ENCODE measurements around the gene TMEM88. TPM values are rescaled to one million over a fixed set of nuclear protein-coding genes. Genes with fewer than 3 reads are reported as not detected.

Gene TMEM88
- total RNA-seq, 6 experiments from 2014 or later: 0.40 to 1.3 (median 0.60) TPM

DNA sequence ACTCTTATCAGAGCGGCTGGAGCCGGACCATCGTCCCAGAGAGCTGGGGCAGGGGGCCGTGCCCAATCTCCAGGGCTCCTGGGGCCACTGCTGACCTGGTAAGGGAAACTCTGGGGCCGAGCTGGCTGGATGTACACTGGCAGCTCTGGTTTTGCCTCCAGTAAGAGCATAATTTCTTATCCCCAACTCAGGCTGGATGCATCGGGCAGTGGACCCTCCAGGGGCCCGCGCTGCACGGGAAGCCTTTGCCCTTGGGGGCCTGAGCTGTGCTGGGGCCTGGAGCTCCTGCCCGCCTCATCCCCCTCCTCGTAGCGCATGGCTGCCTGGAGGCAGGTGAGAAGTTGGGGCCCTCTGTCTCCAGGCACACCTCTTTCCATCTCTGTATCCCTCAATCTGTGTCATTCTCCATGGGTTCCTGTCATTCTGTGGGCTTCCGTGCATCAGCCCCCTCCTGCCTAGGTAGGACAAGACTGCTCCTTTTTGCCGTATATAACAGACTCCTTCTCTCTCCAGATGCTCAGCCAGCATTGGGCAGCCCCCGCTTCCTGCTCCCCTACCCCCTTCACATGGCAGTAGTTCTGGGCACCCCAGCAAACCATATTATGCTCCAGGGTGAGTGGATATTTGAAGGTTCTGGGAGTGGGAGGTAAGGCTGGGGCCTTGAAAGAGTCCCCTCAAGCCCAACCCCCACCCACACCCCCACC lies 9.4 kb upstream of the TMEM88 start:
- peaks cover 8% of the 10 kb centered on the region for H3K27me3 Mint-ChIP-seq (ENCODE audit: insufficient read depth)
- H3K27ac Mint-ChIP-seq: peak overlapping the region; percentile 97
- DNase-seq: no peak
- H3K4me3 Mint-ChIP-seq: peak overlapping the region; percentile 86
- peaks cover 6% of the 10 kb centered on the region; the same call in 1 of the 2 replicates for H3K36me3 Mint-ChIP-seq (ENCODE audit: low read depth)
- H3K4me1 Mint-ChIP-seq (ENCODE audit: low read depth): peaks cover 21% of the 10 kb centered on the region
- H3K9me3 Mint-ChIP-seq: no peaks in the 10 kb centered on the region
- TF ChIP-seq, protein P1, sequence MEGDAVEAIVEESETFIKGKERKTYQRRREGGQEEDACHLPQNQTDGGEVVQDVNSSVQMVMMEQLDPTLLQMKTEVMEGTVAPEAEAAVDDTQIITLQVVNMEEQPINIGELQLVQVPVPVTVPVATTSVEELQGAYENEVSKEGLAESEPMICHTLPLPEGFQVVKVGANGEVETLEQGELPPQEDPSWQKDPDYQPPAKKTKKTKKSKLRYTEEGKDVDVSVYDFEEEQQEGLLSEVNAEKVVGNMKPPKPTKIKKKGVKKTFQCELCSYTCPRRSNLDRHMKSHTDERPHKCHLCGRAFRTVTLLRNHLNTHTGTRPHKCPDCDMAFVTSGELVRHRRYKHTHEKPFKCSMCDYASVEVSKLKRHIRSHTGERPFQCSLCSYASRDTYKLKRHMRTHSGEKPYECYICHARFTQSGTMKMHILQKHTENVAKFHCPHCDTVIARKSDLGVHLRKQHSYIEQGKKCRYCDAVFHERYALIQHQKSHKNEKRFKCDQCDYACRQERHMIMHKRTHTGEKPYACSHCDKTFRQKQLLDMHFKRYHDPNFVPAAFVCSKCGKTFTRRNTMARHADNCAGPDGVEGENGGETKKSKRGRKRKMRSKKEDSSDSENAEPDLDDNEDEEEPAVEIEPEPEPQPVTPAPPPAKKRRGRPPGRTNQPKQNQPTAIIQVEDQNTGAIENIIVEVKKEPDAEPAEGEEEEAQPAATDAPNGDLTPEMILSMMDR (IDR thresholded peaks at IDR 0.05): no peak

GRCh38 chr17:7846063-7846735 lies 8.7 kb upstream of the TMEM88 start:
- H3K4me3 Mint-ChIP-seq: no peak overlapping the region
- H3K27ac Mint-ChIP-seq: peak overlapping the region; percentile 97

GRCh38 chr17:7846765-7847661 lies 7.9 kb upstream of the TMEM88 start:
- Mint-ChIP-seq H3K4me3 (no peak overlapping the region), H3K27ac (no peak overlapping the region), H3K27me3 (ENCODE audit: insufficient read depth) (peaks cover 6% of the 10 kb centered on the region), H3K36me3 (ENCODE audit: low read depth) (peaks cover 3% of the 10 kb centered on the region; the same call in 1 of the 2 replicates), H3K9me3 (no peaks in the 10 kb centered on the region), H3K4me1 (ENCODE audit: low read depth) (peaks cover 9% of the 10 kb centered on the region)
- no peak for DNase-seq
- TF ChIP-seq, protein P1 (IDR thresholded peaks at IDR 0.05): no peak

More at GRCh38 chr17:7846063-7846735, 8.7 kb upstream of the TMEM88 start:
- TF ChIP-seq, protein P1 (IDR thresholded peaks at IDR 0.05): no peak
- Mint-ChIP-seq H3K36me3 (ENCODE audit: low read depth) (no peaks in the 10 kb centered on the region), H3K9me3 (no peaks in the 10 kb centered on the region), H3K4me1 (ENCODE audit: low read depth) (peaks cover 14% of the 10 kb centered on the region), H3K27me3 (ENCODE audit: insufficient read depth) (peaks cover 8% of the 10 kb centered on the region)
- no peak for DNase-seq

DNA sequence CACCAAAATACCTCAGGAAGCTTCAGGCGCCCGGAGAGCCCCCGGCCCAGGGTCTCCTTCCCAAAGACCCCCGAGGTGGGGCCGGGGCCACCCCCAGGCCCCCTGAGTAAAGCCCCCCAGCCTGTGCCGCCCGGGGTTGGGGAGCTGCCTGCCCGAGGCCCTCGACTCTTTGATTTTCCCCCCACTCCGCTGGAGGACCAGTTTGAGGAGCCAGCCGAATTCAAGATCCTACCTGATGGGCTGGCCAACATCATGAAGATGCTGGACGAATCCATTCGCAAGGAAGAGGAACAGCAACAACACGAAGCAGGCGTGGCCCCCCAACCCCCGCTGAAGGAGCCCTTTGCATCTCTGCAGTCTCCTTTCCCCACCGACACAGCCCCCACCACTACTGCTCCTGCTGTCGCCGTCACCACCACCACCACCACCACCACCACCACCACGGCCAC lies 6.7 kb upstream of the TMEM88 start:
- Mint-ChIP-seq H3K4me1 (ENCODE audit: low read depth) (peaks cover 9% of the 10 kb centered on the region), H3K36me3 (ENCODE audit: low read depth) (peaks cover 9% of the 10 kb centered on the region; the same call in 1 of the 2 replicates), H3K27ac (no peak overlapping the region), H3K4me3 (no peak overlapping the region), H3K27me3 (ENCODE audit: insufficient read depth) (peaks cover 6% of the 10 kb centered on the region), H3K9me3 (no peaks in the 10 kb centered on the region)
- TF ChIP-seq, protein P1 (IDR thresholded peaks at IDR 0.05): no peak
- DNase-seq: no peak

GRCh38 chr17:7848739-7849129 lies 6.1 kb upstream of the TMEM88 start:
- DNase-seq: no peak
- Mint-ChIP-seq H3K27me3 (ENCODE audit: insufficient read depth) (peaks cover 4% of the 10 kb centered on the region), H3K4me3 (no peak overlapping the region), H3K27ac (no peak overlapping the region), H3K36me3 (ENCODE audit: low read depth) (peaks cover 9% of the 10 kb centered on the region; the same call in 1 of the 2 replicates), H3K4me1 (ENCODE audit: low read depth) (peaks cover 9% of the 10 kb centered on the region), H3K9me3 (no peaks in the 10 kb centered on the region)
- TF ChIP-seq, protein P1 (IDR thresholded peaks at IDR 0.05): no peak
